Endothelial cell of umbilical vein (primary cell): ENCODE measurements around the gene ZBTB7A. TPM values are rescaled to one million over a fixed set of nuclear protein-coding genes. Genes with fewer than 3 reads are reported as not detected.

Source experiments
- BruUV-seq: library from RNA; stranded (reverse); fragments of 400-500 nt; replicated peaks from 2 replicates; lab custom pipeline; 2021; lab: Mats Ljungman, UMichigan
- CTCF ChIA-PET: fragments of 300-600, 350-600 bp; sonication (Branson Sonifier 250); formaldehyde crosslinking; loops from one replicate; lab custom pipeline; 2021; ENCODE audit warnings: antibody characterized with exemption, inconsistent platforms; lab: Charles Lee
- POLR2A ChIA-PET: fragments of 300-600, 350-600 bp; sonication (Branson Sonifier 250); formaldehyde crosslinking; loops from one replicate; lab custom pipeline; 2021; ENCODE audit warnings: antibody characterized with exemption, inconsistent platforms; lab: Charles Lee
- DNase-seq: peaks from one replicate; pipeline ENCODE4 v3.0.0-alpha.2; 2011; ENCODE audit warnings: low read depth, low spot score
- FAIRE-seq: peaks from 2 replicates; lab custom pipeline; 2011; peaks lifted over from hg19 to GRCh38; lab: Jason Lieb, UNC
- H2AFZ ChIP-seq: 2 replicates; pipeline ENCODE4 v1.6.0; 2012; ENCODE audit warnings: low read depth, low read length, control low read depth, inconsistent platforms
- H3K27ac ChIP-seq: 2 replicates; pipeline ENCODE4 v1.5.1; 2011; ENCODE audit warnings: low read depth, mild to moderate bottlenecking, control low read depth, low read length, moderate library complexity; ENCODE audit not compliant: insufficient read depth
- H3K27me3 ChIP-seq, 2 experiments: 2 replicates each; pipeline versions ENCODE4 v1.6.0 to v1.6.1; 2011; ENCODE audit warnings: low read length in 2 of 2, mixed read lengths in 1 of 2; ENCODE audit not compliant: control insufficient read depth in 2 of 2, insufficient read depth in 2 of 2
- H3K36me3 ChIP-seq, 2 experiments: 2 replicates in 1 of 2; 3 replicates in 1 of 2; pipeline ENCODE4 v1.5.1; 2011; ENCODE audit warnings: low read length in 2 of 2, mild to moderate bottlenecking in 1 of 2, moderate library complexity in 1 of 2; ENCODE audit not compliant: control insufficient read depth in 2 of 2, insufficient read depth in 2 of 2; ENCODE audit errors: extremely low read depth in 1 of 2
- H3K4me1 ChIP-seq: 3 replicates; pipeline ENCODE4 v1.5.1; 2011; ENCODE audit warnings: mild to moderate bottlenecking, low read length; ENCODE audit not compliant: control insufficient read depth, insufficient read depth; ENCODE audit errors: extremely low read depth
- H3K4me2 ChIP-seq: 2 replicates; pipeline ENCODE4 v1.6.1; 2011; ENCODE audit warnings: low read length, control low read depth, mixed read lengths; ENCODE audit not compliant: insufficient read depth
- H3K4me3 ChIP-seq, 3 experiments: fragments of 200-600 bp in 1 of 3; sonication (generic), shearing (Covaris generic) in 1 of 3; replicated peaks in 1 of 3; 2 replicates each; pipeline ENCODE4 v1.5.1; 2011 to 2016; ENCODE audit warnings: control low read depth in 3 of 3, low read length in 3 of 3, mild to moderate bottlenecking in 2 of 3, inconsistent platforms in 1 of 3, low read depth in 1 of 3, moderate library complexity in 1 of 3; ENCODE audit not compliant: insufficient read depth in 1 of 3
- H3K79me2 ChIP-seq: 2 replicates; pipeline ENCODE4 v1.6.0; 2012; ENCODE audit warnings: low read length, inconsistent platforms; ENCODE audit not compliant: control insufficient read depth, insufficient read depth
- H3K9ac ChIP-seq: replicated peaks from 2 replicates; pipeline ENCODE3; 2011; ENCODE audit warnings: low read length, control low read depth; ENCODE audit not compliant: insufficient read depth; ENCODE audit errors: extremely low read depth
- H3K9me1 ChIP-seq: replicated peaks from 3 replicates; pipeline ENCODE4 v1.6.0; 2011; ENCODE audit warnings: mild to moderate bottlenecking, low read length; ENCODE audit not compliant: control insufficient read depth, insufficient read depth; ENCODE audit errors: extremely low read depth
- H3K9me3 ChIP-seq: replicated peaks from 2 replicates; pipeline ENCODE4 v1.5.1; 2012; ENCODE audit warnings: low read length, inconsistent platforms; ENCODE audit not compliant: control insufficient read depth, insufficient read depth
- H4K20me1 ChIP-seq: replicated peaks from 2 replicates; pipeline ENCODE3; 2011; ENCODE audit warnings: mild to moderate bottlenecking, low read length; ENCODE audit not compliant: control insufficient read depth, insufficient read depth; ENCODE audit errors: extremely low read depth
- EZH2 ChIP-seq: IDR thresholded peaks from 2 replicates; pipeline ENCODE4 v1.6.1; 2012; ENCODE audit warnings: borderline replicate concordance, low read depth, mild to moderate bottlenecking, moderate library complexity, low read length, inconsistent platforms; ENCODE audit not compliant: severe bottlenecking
- FOS ChIP-seq: IDR thresholded peaks from 2 replicates; pipeline ENCODE4 v1.6.1; 2011; ENCODE audit warnings: mild to moderate bottlenecking, low read length, moderate library complexity, borderline replicate concordance; ENCODE audit not compliant: insufficient read depth
- GATA2 ChIP-seq: IDR thresholded peaks from 2 replicates; pipeline ENCODE4 v1.7.0; 2011; ENCODE audit warnings: low read depth, mild to moderate bottlenecking, moderate library complexity, mixed read lengths, low read length; ENCODE audit not compliant: insufficient read length, insufficient read depth
- JUN ChIP-seq: IDR thresholded peaks from 2 replicates; pipeline ENCODE4 v1.6.1; 2011; ENCODE audit warnings: borderline replicate concordance, low read depth; ENCODE audit not compliant: insufficient read length, insufficient read depth
- MYC ChIP-seq: IDR thresholded peaks from one replicate; pipeline ENCODE4 v1.6.1; 2011; ENCODE audit warnings: mild to moderate bottlenecking, low read depth, low read length
- POLR2A ChIP-seq: IDR thresholded peaks from 2 replicates; pipeline ENCODE4 v1.6.1; 2012; ENCODE audit warnings: low read depth, mild to moderate bottlenecking, control low read depth, low read length
- POLR2AphosphoS5 ChIP-seq: IDR thresholded peaks from 2 replicates; pipeline ENCODE4 v1.6.1; 2012; ENCODE audit warnings: low read depth, mild to moderate bottlenecking, control low read depth, low read length, moderate library complexity; ENCODE audit not compliant: insufficient read depth
- dilution Hi-C: fragments of 300-500 bp; cut with MboI; formaldehyde crosslinking; loops from one replicate; pipeline ENCODE4 v1.15.0; 2019; ENCODE audit warnings: low sequenced_read_pairs; ENCODE audit not compliant: extremely low pct_ligation_motif_present
- intact Hi-C: fragments of 100-400 bp; cut with micrococcal nuclease; formaldehyde crosslinking; loops from one replicate; pipeline ENCODE4 v1.10.0; 2022
- polyA plus RNA-seq, 4 experiments: library from polyadenylated mRNA; depleted of rRNA in 3 of 4; stranded (reverse) in 3 of 4; unstranded in 1 of 4; fragments of >200 nt; gene quantifications; 2 replicates each; pipeline versions ENCODE4 v1.2.1 to v1.2.3, GENCODE V29; 2011 to 2012; ENCODE audit warnings: missing spikeins in 1 of 4
- total RNA-seq: library from RNA; stranded (reverse); gene quantifications from 2 replicates; pipeline ENCODE4 v1.2.3, GENCODE V29; 2021
- TF ChIP-seq, protein P1 (sequence below): IDR thresholded peaks from 2 replicates; pipeline ENCODE4 v1.6.1; 2011; ENCODE audit not compliant: insufficient read depth, insufficient read length
- TF ChIP-seq, protein P2 (sequence below), 2 donors: IDR thresholded peaks; 1 replicate in 1 of 2; 2 replicates in 1 of 2; pipeline ENCODE4 v1.5.1; 2011; ENCODE audit warnings: low read length in 2 of 2, mild to moderate bottlenecking in 2 of 2, moderate library complexity in 2 of 2, control low read depth in 1 of 2, inconsistent platforms in 1 of 2, low read depth in 1 of 2; ENCODE audit not compliant: insufficient read depth in 1 of 2; ENCODE audit errors: extremely low read depth in 1 of 2

The ZBTB7A gene
- total and polyA plus RNA-seq, 2 donors (not counting 3 experiments of a cell fraction or from before 2014, with no cell fraction given), result 8.2 to 29.0 TPM

DNA sequence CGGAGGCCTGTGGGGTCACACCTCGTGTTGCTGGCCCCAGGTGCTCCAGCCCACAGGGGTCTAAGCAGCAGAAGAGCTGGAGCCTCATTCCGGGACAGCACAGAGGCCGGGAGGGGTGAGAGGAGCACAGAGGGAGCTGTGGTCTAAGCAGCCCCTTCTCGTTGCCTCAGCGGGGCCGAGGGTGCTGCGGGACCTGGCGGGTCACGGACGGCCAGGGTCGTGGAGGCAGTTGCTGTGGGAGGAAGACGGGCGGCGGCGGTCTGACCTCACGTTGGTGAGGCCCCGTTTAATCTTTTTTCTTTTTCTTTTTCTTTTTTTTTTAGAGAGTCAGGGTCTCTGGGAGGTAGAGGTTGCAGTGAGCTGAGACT, 37.5 kb downstream of the ZBTB7A start:
- H3K4me2 ChIP-seq, result no peak overlapping the region
- H3K9ac ChIP-seq, result no peak overlapping the region
- no peak overlapping the region for H2AFZ ChIP-seq
- H3K79me2 ChIP-seq, result no peaks in the 10 kb centered on the region
- DNase-seq, result no peak
- no peak overlapping the region for H3K4me3 ChIP-seq
- H3K36me3 ChIP-seq, result peaks cover 5 to 39% of the 10 kb centered on the region in 2 experiments
- no peaks in the 10 kb centered on the region for H4K20me1 ChIP-seq
- H3K9me3 ChIP-seq, result no peaks in the 10 kb centered on the region
- H3K4me1 ChIP-seq, result no peaks in the 10 kb centered on the region
- H3K27me3 ChIP-seq, result no peaks in the 10 kb centered on the region
- no TSS peak for BruUV-seq
- TF ChIP-seq POLR2AphosphoS5 (no peak), FOS (no peak), EZH2 (no peak), GATA2 (no peak), POLR2A (no peak), MYC (no peak), JUN (no peak)
- TF ChIP-seq, protein P1, sequence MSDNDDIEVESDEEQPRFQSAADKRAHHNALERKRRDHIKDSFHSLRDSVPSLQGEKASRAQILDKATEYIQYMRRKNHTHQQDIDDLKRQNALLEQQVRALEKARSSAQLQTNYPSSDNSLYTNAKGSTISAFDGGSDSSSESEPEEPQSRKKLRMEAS, result no peak
- TF ChIP-seq, protein P2, sequence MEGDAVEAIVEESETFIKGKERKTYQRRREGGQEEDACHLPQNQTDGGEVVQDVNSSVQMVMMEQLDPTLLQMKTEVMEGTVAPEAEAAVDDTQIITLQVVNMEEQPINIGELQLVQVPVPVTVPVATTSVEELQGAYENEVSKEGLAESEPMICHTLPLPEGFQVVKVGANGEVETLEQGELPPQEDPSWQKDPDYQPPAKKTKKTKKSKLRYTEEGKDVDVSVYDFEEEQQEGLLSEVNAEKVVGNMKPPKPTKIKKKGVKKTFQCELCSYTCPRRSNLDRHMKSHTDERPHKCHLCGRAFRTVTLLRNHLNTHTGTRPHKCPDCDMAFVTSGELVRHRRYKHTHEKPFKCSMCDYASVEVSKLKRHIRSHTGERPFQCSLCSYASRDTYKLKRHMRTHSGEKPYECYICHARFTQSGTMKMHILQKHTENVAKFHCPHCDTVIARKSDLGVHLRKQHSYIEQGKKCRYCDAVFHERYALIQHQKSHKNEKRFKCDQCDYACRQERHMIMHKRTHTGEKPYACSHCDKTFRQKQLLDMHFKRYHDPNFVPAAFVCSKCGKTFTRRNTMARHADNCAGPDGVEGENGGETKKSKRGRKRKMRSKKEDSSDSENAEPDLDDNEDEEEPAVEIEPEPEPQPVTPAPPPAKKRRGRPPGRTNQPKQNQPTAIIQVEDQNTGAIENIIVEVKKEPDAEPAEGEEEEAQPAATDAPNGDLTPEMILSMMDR (IDR thresholded peaks at IDR 0.05; ENCODE audit: extremely low read depth in 1 of 2, insufficient read depth in 1 of 2, low read depth in 1 of 2, low read length in 2 of 2), result no peak
- no peak for FAIRE-seq
- dilution Hi-C loops, result no loop called here
- POLR2A ChIA-PET, result no interaction called here
- CTCF ChIA-PET, result no interaction called here
- no peak overlapping the region for H3K27ac ChIP-seq
- H3K9me1 ChIP-seq, result no peaks in the 10 kb centered on the region
- intact Hi-C loops, result no loop called here
